HG03442 (cell line): ENCODE results near the gene MICALL1.

ENCODE experiments used
- ATAC-seq: cut with Tn5 transposase; IDR thresholded peaks from one replicate; pipeline ENCODE4 v1.9.1; 2021; ENCODE audit warnings: mild to moderate bottlenecking, moderate library complexity; ENCODE audit not compliant: unreplicated experiment

The MICALL1 gene

GRCh38 chr22:37905534-37906363 is at the start of gene MICALL1:
Gene MICALL1, plus strand, starts transcription at chr22:37906297. Its CDS starts 126 bp downstream, at chr22:37906423.
- ATAC-seq: peak; percentile 67

- ATAC-seq: no peak
Observed at GRCh38 chr22:37860796-37861421, 45.2 kb upstream of the MICALL1 start.

GRCh38 chr22:37862570-37863325 is 43.3 kb upstream of the MICALL1 start:
- no peak for ATAC-seq

GRCh38 chr22:37865510-37865909 is 40.6 kb upstream of the MICALL1 start:
- ATAC-seq: no peak

- ATAC-seq: no peak
Observed at GRCh38 chr22:37870273-37870672, 35.8 kb upstream of the MICALL1 start.

- ATAC-seq: no peak
Observed at GRCh38 chr22:37880668-37881440, 25.2 kb upstream of the MICALL1 start.

- no peak for ATAC-seq
Observed at GRCh38 chr22:37884420-37884819, 21.7 kb upstream of the MICALL1 start.

GRCh38 chr22:37887584-37888378 is 18.3 kb upstream of the MICALL1 start:
- no peak for ATAC-seq

GRCh38 chr22:37891926-37892325 is 14.2 kb upstream of the MICALL1 start:
- ATAC-seq: no peak

GRCh38 chr22:37892566-37893335 is 13.3 kb upstream of the MICALL1 start:
- ATAC-seq: no peak

GRCh38 chr22:37893583-37893983 is 12.5 kb upstream of the MICALL1 start:
- ATAC-seq: no peak

GRCh38 chr22:37894939-37895670 is 11.0 kb upstream of the MICALL1 start:
- ATAC-seq: no peak

GRCh38 chr22:37896181-37896592 is 9.9 kb upstream of the MICALL1 start:
- ATAC-seq: peak; percentile 53

- ATAC-seq: no peak
Observed at GRCh38 chr22:37896939-37897338, 9.2 kb upstream of the MICALL1 start.

- no peak for ATAC-seq
Observed at GRCh38 chr22:37897807-37898206, 8.3 kb upstream of the MICALL1 start.

GRCh38 chr22:37898441-37899181 is 7.5 kb upstream of the MICALL1 start:
- ATAC-seq: no peak

- ATAC-seq: no peak
Observed at GRCh38 chr22:37904572-37905533, 1.2 kb upstream of the MICALL1 start.
